Ovary (tissue), 3 donors: ENCODE data around the gene INTS11.

Experiments
- POLR2A ChIP-seq: fragments of 450-650 bp; IDR thresholded peaks from one replicate; pipeline ENCODE4 v1.6.1; 2017; ENCODE audit warnings: antibody characterized with exemption, mild to moderate bottlenecking, moderate library complexity
- TF ChIP-seq, protein P1 (sequence below), 3 donors: fragments of 450-650 bp in 2 of 3; fragments of 200-600 bp in 1 of 3; IDR thresholded peaks; one replicate each; pipeline versions ENCODE4 v1.5.1 to v1.8.0; 2016 to 2022; ENCODE audit warnings: antibody characterized with exemption in 3 of 3, mild to moderate bottlenecking in 1 of 3
- donor health status: DM: no; HTN: no; CAD: no.

GRCh38 chr1:1327291-1327690, 2.8 kb upstream of the INTS11 start:
- TF ChIP-seq, protein P1, sequence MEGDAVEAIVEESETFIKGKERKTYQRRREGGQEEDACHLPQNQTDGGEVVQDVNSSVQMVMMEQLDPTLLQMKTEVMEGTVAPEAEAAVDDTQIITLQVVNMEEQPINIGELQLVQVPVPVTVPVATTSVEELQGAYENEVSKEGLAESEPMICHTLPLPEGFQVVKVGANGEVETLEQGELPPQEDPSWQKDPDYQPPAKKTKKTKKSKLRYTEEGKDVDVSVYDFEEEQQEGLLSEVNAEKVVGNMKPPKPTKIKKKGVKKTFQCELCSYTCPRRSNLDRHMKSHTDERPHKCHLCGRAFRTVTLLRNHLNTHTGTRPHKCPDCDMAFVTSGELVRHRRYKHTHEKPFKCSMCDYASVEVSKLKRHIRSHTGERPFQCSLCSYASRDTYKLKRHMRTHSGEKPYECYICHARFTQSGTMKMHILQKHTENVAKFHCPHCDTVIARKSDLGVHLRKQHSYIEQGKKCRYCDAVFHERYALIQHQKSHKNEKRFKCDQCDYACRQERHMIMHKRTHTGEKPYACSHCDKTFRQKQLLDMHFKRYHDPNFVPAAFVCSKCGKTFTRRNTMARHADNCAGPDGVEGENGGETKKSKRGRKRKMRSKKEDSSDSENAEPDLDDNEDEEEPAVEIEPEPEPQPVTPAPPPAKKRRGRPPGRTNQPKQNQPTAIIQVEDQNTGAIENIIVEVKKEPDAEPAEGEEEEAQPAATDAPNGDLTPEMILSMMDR (IDR thresholded peaks at IDR 0.05), result no peak
- no peak for TF ChIP-seq POLR2A
